ENCODE results near the gene TMEM18. TPM values are rescaled to one million over a fixed set of nuclear protein-coding genes. Genes with fewer than 3 reads are reported as not detected.

The TMEM18 gene
- total RNA-seq, 4 donors from 2014 or later = 8.7 to 27.3 (median 10.2) TPM

DNA sequence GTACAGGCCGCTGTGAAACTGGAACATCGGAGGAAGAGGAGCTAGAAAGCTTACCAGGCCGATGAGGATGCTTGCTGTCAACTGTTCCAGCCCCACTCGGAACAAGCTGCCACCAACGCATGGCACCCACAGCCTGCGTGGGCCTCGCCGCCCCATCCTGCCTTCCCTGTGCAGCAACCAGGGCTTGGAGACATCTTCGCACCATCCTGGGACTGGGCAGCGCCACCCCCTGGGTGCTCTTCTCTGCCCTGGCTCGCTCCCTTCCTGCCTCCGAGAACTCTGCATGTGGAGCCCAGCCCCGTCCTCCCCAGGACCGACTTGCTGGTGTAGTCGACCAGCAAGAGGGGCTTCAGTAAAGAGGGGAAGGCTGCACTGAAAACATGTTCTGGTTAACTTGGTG is 10.8 kb downstream of the TMEM18 start:
- Histone ChIP-seq H3K9me3 (peaks cover 0 to 13% (median 3%) of the 10 kb centered on the region in 4 donors), H3K4me1 (no peaks in the 10 kb centered on the region), H3K27me3 (no peaks in the 10 kb centered on the region), H3K36me3 (peaks cover 7 to 77% (median 61%) of the 10 kb centered on the region in 4 donors), H3K27ac (replicated peaks in 1 of 4) (no peak overlapping the region), H3K4me3 (no peak overlapping the region)
- no peak for TF ChIP-seq EP300 (IDR thresholded peaks at IDR 0.05)
- no peak for TF ChIP-seq POLR2AphosphoS5 (IDR thresholded peaks at IDR 0.05)
- no peak for TF ChIP-seq CTCF (IDR thresholded peaks at IDR 0.05)
- TF ChIP-seq POLR2A (IDR thresholded peaks at IDR 0.05; ENCODE audit: low read depth) = no peak
- DNase-seq (ENCODE audit: extremely low spot score) = no peak
- intact Hi-C loops (cut with DNase I) = no loop called here
- WGBS = 99% methylated on average over 15 of the region's 15 CpGs

DNA sequence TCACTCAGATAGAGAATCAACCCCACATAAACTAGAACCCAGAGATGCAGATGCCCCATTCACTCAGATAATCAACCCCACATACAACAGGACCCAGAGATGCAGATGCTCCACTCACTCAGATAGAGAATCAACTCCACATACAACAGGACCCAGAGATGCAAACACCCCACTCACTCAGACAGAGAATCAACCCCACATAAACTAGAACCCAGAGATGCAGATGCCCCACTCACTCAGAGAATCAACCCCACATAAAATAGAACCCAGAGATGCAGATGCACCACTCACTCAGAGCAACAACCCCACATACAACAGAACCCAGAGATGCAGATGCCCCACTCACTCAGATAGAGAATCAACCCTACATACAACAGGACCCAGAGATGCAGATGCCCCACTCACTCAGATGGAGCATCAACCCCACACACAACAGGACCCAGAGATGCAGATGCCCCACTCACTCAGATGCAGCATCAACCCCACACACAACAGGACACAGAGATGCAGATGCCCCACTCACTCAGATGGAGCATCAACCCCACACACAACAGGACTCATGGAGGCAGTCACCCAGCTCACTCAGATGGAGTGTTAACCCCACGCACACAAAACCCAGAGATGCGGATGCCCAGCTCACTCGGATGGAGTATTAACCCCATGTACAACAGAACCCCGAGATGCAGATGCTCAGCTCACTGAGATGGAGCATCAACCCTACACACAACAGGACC is 11.7 kb downstream of the TMEM18 start:
- intact Hi-C loops (cut with DNase I) = no loop called here
- Histone ChIP-seq H3K36me3 (peaks cover 7 to 70% (median 54%) of the 10 kb centered on the region in 4 donors), H3K27ac (replicated peaks in 1 of 4) (no peak overlapping the region), H3K27me3 (peaks cover 0 to 7% (median 0%) of the 10 kb centered on the region in 4 donors), H3K4me3 (no peak overlapping the region), H3K4me1 (peaks cover 0 to 2% (median 1%) of the 10 kb centered on the region in 4 donors), H3K9me3 (peaks cover 0 to 13% (median 3%) of the 10 kb centered on the region in 4 donors)
- DNase-seq (ENCODE audit: extremely low spot score) = no peak
- TF ChIP-seq EP300 (IDR thresholded peaks at IDR 0.05) = no peak
- no peak for TF ChIP-seq POLR2A (IDR thresholded peaks at IDR 0.05; ENCODE audit: low read depth)
- TF ChIP-seq POLR2AphosphoS5 (IDR thresholded peaks at IDR 0.05) = no peak
- no peak for TF ChIP-seq CTCF (IDR thresholded peaks at IDR 0.05)
- WGBS = 100% methylated on average over 2 of the region's 4 CpGs

DNA sequence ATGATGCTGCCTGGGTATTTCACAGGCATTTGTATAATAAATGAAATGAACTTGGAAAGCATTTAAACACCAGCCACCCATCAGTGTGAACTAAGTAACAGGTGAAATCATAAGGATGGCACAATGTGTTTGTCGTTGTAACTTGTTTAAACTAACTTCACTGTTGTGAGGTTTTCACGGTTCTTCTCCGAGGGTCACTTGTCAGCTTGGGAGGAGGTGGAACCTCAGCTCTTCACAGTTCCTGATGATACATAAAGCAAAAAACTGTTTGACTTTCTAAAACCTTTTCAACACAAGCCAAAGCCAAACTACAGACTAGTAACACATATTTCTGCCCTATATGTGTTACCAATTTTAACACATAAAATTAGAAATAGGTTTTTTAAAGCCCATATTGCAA is 13.1 kb downstream of the TMEM18 start:
- DNase-seq (ENCODE audit: extremely low spot score) = no peak
- intact Hi-C loops (cut with DNase I) = no loop called here
- no peak overlapping the region for H3K27ac ChIP-seq (replicated peaks in 1 of 4)
- TF ChIP-seq POLR2AphosphoS5 (IDR thresholded peaks at IDR 0.05) (no peak), EP300 (IDR thresholded peaks at IDR 0.05) (no peak), CTCF (IDR thresholded peaks at IDR 0.05) (no peak), POLR2A (IDR thresholded peaks at IDR 0.05; ENCODE audit: low read depth) (no peak)
- peaks cover 7 to 55% (median 40%) of the 10 kb centered on the region in 4 donors for H3K36me3 ChIP-seq
- 96% methylated on average over 3 of the region's 3 CpGs for WGBS
- H3K27me3 ChIP-seq = peaks cover 0 to 19% (median 0%) of the 10 kb centered on the region in 4 donors
- no peak overlapping the region for H3K4me3 ChIP-seq
- peaks cover 0 to 4% (median 2%) of the 10 kb centered on the region in 4 donors for H3K4me1 ChIP-seq
- H3K9me3 ChIP-seq = peaks cover 0 to 13% (median 3%) of the 10 kb centered on the region in 4 donors

DNA sequence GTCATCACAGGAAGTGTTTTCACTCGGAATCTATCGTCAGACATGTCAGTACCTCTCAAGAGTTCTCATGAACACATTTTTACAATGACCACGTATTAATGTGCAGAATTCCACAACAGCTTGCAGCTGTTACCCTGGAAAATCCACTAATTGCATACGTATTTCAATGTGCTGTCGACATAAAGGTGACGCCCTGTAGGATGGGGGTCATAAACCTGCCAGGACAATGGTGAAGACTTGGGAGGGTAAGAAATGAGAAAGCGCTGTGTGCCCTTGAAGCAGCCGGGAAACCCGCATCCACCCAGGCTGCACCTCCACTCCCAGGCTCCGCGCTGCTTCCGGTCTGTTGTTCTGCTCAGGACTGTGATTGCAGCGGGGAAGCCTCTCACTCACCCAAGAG is 14.0 kb downstream of the TMEM18 start:
- Histone ChIP-seq H3K36me3 (peaks cover 7 to 47% (median 32%) of the 10 kb centered on the region in 4 donors), H3K4me1 (peaks cover 0 to 4% (median 2%) of the 10 kb centered on the region in 4 donors), H3K27me3 (peaks cover 0 to 27% (median 0%) of the 10 kb centered on the region in 4 donors), H3K27ac (replicated peaks in 1 of 4) (no peak overlapping the region), H3K4me3 (no peak overlapping the region), H3K9me3 (peaks cover 0 to 13% (median 3%) of the 10 kb centered on the region in 4 donors)
- WGBS = 95% methylated on average over 13 of the region's 13 CpGs
- DNase-seq (ENCODE audit: extremely low spot score) = no peak
- intact Hi-C loops (cut with DNase I) = no loop called here
- no peak for TF ChIP-seq CTCF (IDR thresholded peaks at IDR 0.05)
- TF ChIP-seq POLR2A (IDR thresholded peaks at IDR 0.05; ENCODE audit: low read depth) = no peak
- no peak for TF ChIP-seq EP300 (IDR thresholded peaks at IDR 0.05)
- no peak for TF ChIP-seq POLR2AphosphoS5 (IDR thresholded peaks at IDR 0.05)

Data from esophagus muscularis mucosa (tissue), 4 donors.